Measurements from ENCODE around the gene IL7R. TPM values are rescaled to one million over a fixed set of nuclear protein-coding genes. Genes with fewer than 3 reads are reported as not detected.

Gene IL7R
- total and polyA plus RNA-seq, 12 donors = 1.2 to 14.7 (median 7.5) TPM

GRCh38 chr5:35902046-35902672 lies 45.5 kb downstream of the IL7R start:
- Histone ChIP-seq H3K4me1 (replicated peaks in 1 of 2) (no peaks in the 10 kb centered on the region), H3K4me3 (no peak overlapping the region), H3K9me3 (replicated peaks in 1 of 3) (no peaks in the 10 kb centered on the region), H3K36me3 (replicated peaks in 1 of 2) (no peaks in the 10 kb centered on the region), H3K27me3 (no peaks in the 10 kb centered on the region), H3K27ac (no peak overlapping the region)
- no peak for DNase-seq
- intact Hi-C loops (cut with DNase I) = no loop called here
- TF ChIP-seq CTCF (IDR thresholded peaks at IDR 0.05) = no peak
- no peak for TF ChIP-seq POLR2A (IDR thresholded peaks at IDR 0.05)
- 76 to 91% (median 78%) methylated on average over 2 of the region's 2 CpGs for WGBS, 4 donors

GRCh38 chr5:35903631-35904203 lies 47.0 kb downstream of the IL7R start:
- TF ChIP-seq POLR2A (IDR thresholded peaks at IDR 0.05) (no peak), CTCF (IDR thresholded peaks at IDR 0.05) (no peak)
- 93 to 95% (median 94%) methylated on average over 6 of the region's 6 CpGs for WGBS, 4 donors
- Histone ChIP-seq H3K4me3 (no peak overlapping the region), H3K27ac (no peak overlapping the region), H3K27me3 (no peaks in the 10 kb centered on the region), H3K36me3 (replicated peaks in 1 of 2) (no peaks in the 10 kb centered on the region), H3K9me3 (replicated peaks in 1 of 3) (no peaks in the 10 kb centered on the region), H3K4me1 (replicated peaks in 1 of 2) (no peaks in the 10 kb centered on the region)
- DNase-seq = no peak
- intact Hi-C loops (cut with DNase I) = no loop called here

GRCh38 chr5:35904443-35905132 lies 47.9 kb downstream of the IL7R start:
- 68 to 81% (median 77%) methylated on average over 11 of the region's 11 CpGs for WGBS, 4 donors
- no peaks in the 10 kb centered on the region for H3K36me3 ChIP-seq (replicated peaks in 1 of 2)
- H3K4me3 ChIP-seq = no peak overlapping the region
- no peaks in the 10 kb centered on the region for H3K27me3 ChIP-seq
- H3K4me1 ChIP-seq (replicated peaks in 1 of 2) = no peaks in the 10 kb centered on the region
- H3K27ac ChIP-seq = no peak overlapping the region
- TF ChIP-seq POLR2A (IDR thresholded peaks at IDR 0.05) = no peak
- no peak for TF ChIP-seq CTCF (IDR thresholded peaks at IDR 0.05)
- intact Hi-C loops (cut with DNase I) = no loop called here
- no peaks in the 10 kb centered on the region for H3K9me3 ChIP-seq (replicated peaks in 1 of 3)
- no peak for DNase-seq

- H3K9me3 ChIP-seq (replicated peaks in 1 of 3) = no peaks in the 10 kb centered on the region
- no peaks in the 10 kb centered on the region for H3K27me3 ChIP-seq
- WGBS, 4 donors = 53 to 61% (median 59%) methylated on average over 1 of the region's 1 CpG
- intact Hi-C loops (cut with DNase I) = no loop called here
- H3K4me3 ChIP-seq = no peak overlapping the region
- TF ChIP-seq POLR2A (IDR thresholded peaks at IDR 0.05) = no peak
- no peak for TF ChIP-seq CTCF (IDR thresholded peaks at IDR 0.05)
- no peaks in the 10 kb centered on the region for H3K4me1 ChIP-seq (replicated peaks in 1 of 2)
- H3K27ac ChIP-seq = no peak overlapping the region
- H3K36me3 ChIP-seq (replicated peaks in 1 of 2) = no peaks in the 10 kb centered on the region
- no peak for DNase-seq
Measured at GRCh38 chr5:35908228-35908627, 51.5 kb downstream of the IL7R start.
